Iris pigment epithelial cell (primary cell): ENCODE results near the gene KSR1.

Source experiments
- DNase-seq: peaks from one replicate; pipeline ENCODE4 v3.0.0-alpha.2; 2011; ENCODE audit warnings: low read depth

Gene KSR1

GRCh38 chr17:27590864-27591263 lies 134.6 kb downstream of the KSR1 start:
- no peak for DNase-seq

- no peak for DNase-seq
These were observed 135.7 kb downstream of the KSR1 start for GRCh38 chr17:27591986-27592385.

- DNase-seq, result no peak
These were observed 137.1 kb downstream of the KSR1 start for GRCh38 chr17:27593232-27593856.

- DNase-seq, result no peak
These were observed 137.6 kb downstream of the KSR1 start for GRCh38 chr17:27593857-27594255.

- DNase-seq, result no peak
These were observed 139.0 kb downstream of the KSR1 start for GRCh38 chr17:27595208-27595607.

GRCh38 chr17:27596096-27596495 lies 139.8 kb downstream of the KSR1 start:
- no peak for DNase-seq

- DNase-seq, result no peak
These were observed 140.4 kb downstream of the KSR1 start for GRCh38 chr17:27596566-27597187.

- no peak for DNase-seq
These were observed 140.9 kb downstream of the KSR1 start for GRCh38 chr17:27597188-27597580.

- no peak for DNase-seq
These were observed 141.6 kb downstream of the KSR1 start for GRCh38 chr17:27597783-27598320.

- no peak for DNase-seq
These were observed 142.2 kb downstream of the KSR1 start for GRCh38 chr17:27598337-27599050.

GRCh38 chr17:27600471-27600870 lies 144.2 kb downstream of the KSR1 start:
- DNase-seq, result no peak

- peak; percentile 72 for DNase-seq
These were observed 145.1 kb downstream of the KSR1 start for GRCh38 chr17:27601069-27601974.

GRCh38 chr17:27601975-27602302 lies 145.7 kb downstream of the KSR1 start:
- DNase-seq, result no peak

GRCh38 chr17:27602721-27603420 lies 146.6 kb downstream of the KSR1 start:
- peak; percentile 50 for DNase-seq

GRCh38 chr17:27603421-27603770 lies 147.1 kb downstream of the KSR1 start:
- DNase-seq, result no peak

GRCh38 chr17:27603880-27604794 lies 147.9 kb downstream of the KSR1 start:
- no peak for DNase-seq

GRCh38 chr17:27605409-27605808 lies 149.2 kb downstream of the KSR1 start:
- no peak for DNase-seq

GRCh38 chr17:27607521-27608091 lies 151.4 kb downstream of the KSR1 start:
- no peak for DNase-seq

GRCh38 chr17:27608328-27609230 lies 152.3 kb downstream of the KSR1 start:
- DNase-seq, result no peak
